Skin epidermis (tissue), 12 donors: ENCODE data around the gene DNMBP.
A peak's percentile ranks its signal among the peaks of the same experiment; 100 is the strongest.
"Not testable (repeated sequence)": the region's sequence is repeated elsewhere in the genome, so short reads cannot be mapped to it uniquely, and the experiment has no call there.

Source experiments
- H3K27ac ChIP-seq, 21 experiments: fragments of 200-600 bp; sonication (generic) in 11 of 21; one replicate each; pipeline ENCODE4 v1.5.0; 2020; ENCODE audit warnings: mild to moderate bottlenecking in 3 of 21, inconsistent platforms in 2 of 21, moderate library complexity in 2 of 21
- H3K4me3 ChIP-seq, 7 experiments: fragments of 200-600 bp; sonication (generic) in 2 of 7; one replicate each; pipeline ENCODE4 v1.5.0; 2020; ENCODE audit warnings: inconsistent platforms in 2 of 7, mild to moderate bottlenecking in 2 of 7, moderate library complexity in 1 of 7

Gene DNMBP

GRCh38 chr10:99852481-99853213 lies 157.1 kb downstream of the DNMBP start:
- H3K4me3 ChIP-seq, result no peak overlapping the region
- no peak overlapping the region for H3K27ac ChIP-seq

- Histone ChIP-seq H3K27ac (no peak overlapping the region), H3K4me3 (no peak overlapping the region)
These were observed 157.9 kb downstream of the DNMBP start for GRCh38 chr10:99851825-99852224.

DNA sequence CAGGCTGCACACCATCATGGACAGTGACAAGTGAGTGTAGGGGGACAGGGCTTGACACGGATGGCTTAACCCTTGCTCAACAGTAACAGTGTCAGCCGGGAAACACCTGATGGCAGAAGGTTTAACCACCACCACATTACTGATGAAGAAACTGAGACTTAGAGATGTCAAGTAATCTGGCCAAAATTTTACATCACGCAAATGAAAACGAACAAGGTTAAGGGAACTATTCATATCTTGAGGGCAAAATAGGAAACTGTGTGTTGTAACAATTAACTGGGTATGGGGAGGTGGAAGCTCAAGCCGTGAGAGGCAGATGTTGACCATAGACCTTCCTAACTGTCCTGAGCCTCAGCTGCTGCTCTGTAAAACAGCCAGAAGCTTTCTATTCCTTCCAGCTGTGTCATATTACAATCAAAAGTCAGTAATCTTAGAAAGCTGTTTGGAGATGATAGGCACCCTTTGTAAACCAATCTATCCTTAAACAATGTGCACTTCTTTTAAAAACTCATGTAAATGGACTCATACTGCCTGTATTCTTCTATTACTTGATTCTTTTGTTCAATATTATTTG lies 158.9 kb downstream of the DNMBP start:
- Histone ChIP-seq H3K27ac (peak overlapping the region in 1 of 21 experiments; percentile 37), H3K4me3 (no peak overlapping the region)

GRCh38 chr10:99850021-99850766 lies 159.6 kb downstream of the DNMBP start:
- peak overlapping the region in 1 of 21 experiments; percentile 37 for H3K27ac ChIP-seq

GRCh38 chr10:99849536-99849935 lies 160.2 kb downstream of the DNMBP start:
- Histone ChIP-seq H3K27ac (no peak overlapping the region), H3K4me3 (no peak overlapping the region)

More at GRCh38 chr10:99850021-99850766, 159.6 kb downstream of the DNMBP start:
- H3K4me3 ChIP-seq, result no peak overlapping the region

DNA sequence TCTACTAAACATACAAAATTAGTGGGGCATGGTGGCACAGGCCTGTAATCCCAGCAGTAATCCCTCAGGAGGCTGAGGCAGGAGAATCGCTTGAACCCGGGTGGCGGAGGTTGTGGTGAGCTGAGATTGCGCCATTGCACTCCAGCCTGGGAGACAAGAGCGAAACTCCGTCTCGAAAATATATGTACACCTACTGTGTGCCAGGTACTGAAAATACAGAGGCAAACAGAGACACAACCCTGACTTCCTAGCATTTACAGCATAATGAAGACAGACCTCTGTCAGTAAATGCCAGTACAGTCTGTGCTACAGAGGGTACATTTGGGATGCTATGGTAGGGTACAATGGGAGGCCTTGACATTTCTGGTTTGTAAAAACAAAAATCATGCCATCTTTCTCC lies 160.7 kb downstream of the DNMBP start:
- H3K4me3 ChIP-seq, result no peak overlapping the region
- no peak overlapping the region for H3K27ac ChIP-seq

GRCh38 chr10:99845837-99846382 lies 163.8 kb downstream of the DNMBP start:
- Histone ChIP-seq H3K27ac (peak overlapping the region in 5 of 21 experiments; percentile 33 to 57 (median 53)), H3K4me3 (peak overlapping the region in 1 of 7 experiments; percentile 16)

DNA sequence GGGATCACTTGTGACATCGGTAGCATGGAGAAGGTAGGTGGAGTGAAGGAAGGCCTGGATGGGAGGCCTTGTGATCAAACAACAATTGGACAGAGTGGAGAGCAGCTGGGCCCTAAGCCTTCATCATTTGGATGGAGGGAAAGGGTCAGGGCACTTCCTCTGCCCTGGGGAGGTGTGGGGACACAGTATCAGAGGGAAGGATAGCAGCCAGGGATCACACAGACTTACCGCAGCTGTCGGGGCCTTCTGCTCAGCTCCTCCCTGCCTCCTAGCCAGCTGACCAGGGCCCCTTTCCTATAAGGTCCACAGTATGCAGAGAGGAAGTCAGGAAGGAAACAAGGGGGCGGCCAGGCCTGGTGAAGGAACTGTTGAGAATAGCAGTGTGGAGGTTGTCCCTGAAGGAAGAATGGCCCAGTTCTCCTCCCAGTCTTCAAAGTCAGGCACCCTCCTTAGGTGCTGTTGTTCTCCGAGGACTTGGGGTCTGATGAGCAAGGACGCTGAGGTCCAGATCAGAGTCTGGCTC lies 165.3 kb downstream of the DNMBP start:
- H3K27ac ChIP-seq, result no peak overlapping the region
- no peak overlapping the region for H3K4me3 ChIP-seq

GRCh38 chr10:99843310-99843709 lies 166.4 kb downstream of the DNMBP start:
- Histone ChIP-seq H3K4me3 (no peak overlapping the region), H3K27ac (peak overlapping the region in 2 of 21 experiments; percentile 4 to 10)

DNA sequence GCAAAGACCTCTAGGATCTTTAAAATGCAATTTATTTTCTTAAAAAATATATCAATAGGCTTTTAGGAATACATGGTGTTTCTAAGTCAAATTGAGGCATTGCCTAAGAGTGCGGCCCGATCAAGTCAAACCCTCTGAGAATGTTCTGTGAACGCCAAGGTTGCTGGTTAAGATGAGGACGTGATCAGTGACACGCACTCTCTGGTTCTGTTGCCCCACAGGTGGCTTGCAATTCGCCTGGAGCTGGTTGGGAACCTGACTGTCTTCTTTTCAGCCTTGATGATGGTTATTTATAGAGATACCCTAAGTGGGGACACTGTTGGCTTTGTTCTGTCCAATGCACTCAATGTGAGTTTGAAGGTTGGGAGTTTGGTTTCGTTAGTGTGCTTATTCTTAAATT lies 168.0 kb downstream of the DNMBP start:
- Histone ChIP-seq H3K27ac (no peak overlapping the region), H3K4me3 (no peak overlapping the region)

GRCh38 chr10:99840859-99841258 lies 168.9 kb downstream of the DNMBP start:
- not testable (repeated sequence) for H3K4me3 ChIP-seq, H3K27ac ChIP-seq

- H3K27ac ChIP-seq, result no peak overlapping the region
- H3K4me3 ChIP-seq, result no peak overlapping the region
These were observed 173.0 kb downstream of the DNMBP start for GRCh38 chr10:99836711-99837110.

DNA sequence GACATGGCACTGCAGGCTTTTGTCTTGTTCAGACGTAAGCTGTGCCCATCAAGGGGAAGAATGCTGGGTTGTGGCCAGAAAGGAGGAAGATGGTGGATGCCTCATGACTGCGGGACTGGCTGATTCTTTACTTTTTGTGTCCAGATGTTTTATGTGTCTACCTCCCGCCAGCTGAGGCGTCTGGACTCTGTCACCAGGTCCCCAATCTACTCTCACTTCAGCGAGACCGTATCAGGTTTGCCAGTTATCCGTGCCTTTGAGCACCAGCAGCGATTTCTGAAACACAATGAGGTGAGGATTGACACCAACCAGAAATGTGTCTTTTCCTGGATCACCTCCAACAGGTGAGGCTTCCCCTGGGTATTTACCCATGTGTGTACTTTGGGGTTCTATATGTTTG lies 173.8 kb downstream of the DNMBP start:
- H3K4me3 ChIP-seq, result no peak overlapping the region
- H3K27ac ChIP-seq, result no peak overlapping the region

- Histone ChIP-seq H3K4me3 (no peak overlapping the region), H3K27ac (peak overlapping the region in 1 of 21 experiments; percentile 10)
These were observed 175.3 kb downstream of the DNMBP start for GRCh38 chr10:99834410-99834809.

DNA sequence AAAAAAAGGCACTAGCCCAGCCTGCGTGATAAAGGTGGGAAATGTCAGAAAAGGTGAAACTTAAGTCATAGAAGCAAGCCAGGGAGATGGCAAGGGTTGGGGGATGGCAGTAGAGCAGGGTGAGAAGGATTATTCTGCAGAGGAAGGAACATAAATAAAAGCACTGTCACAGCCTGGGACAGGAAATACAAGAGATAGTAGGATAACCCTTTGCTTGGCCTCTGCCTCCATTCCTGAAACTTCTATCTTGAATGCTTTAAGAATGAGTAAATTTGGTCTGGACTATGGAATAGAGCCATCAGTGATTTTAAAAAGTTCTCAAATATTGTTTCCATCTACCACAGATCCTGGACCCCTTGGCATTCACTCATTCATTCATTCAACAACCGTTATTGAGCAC lies 177.3 kb downstream of the DNMBP start:
- Histone ChIP-seq H3K27ac (no peak overlapping the region), H3K4me3 (no peak overlapping the region)

- Histone ChIP-seq H3K4me3 (no peak overlapping the region), H3K27ac (no peak overlapping the region)
These were observed 181.3 kb downstream of the DNMBP start for GRCh38 chr10:99828464-99828863.

DNA sequence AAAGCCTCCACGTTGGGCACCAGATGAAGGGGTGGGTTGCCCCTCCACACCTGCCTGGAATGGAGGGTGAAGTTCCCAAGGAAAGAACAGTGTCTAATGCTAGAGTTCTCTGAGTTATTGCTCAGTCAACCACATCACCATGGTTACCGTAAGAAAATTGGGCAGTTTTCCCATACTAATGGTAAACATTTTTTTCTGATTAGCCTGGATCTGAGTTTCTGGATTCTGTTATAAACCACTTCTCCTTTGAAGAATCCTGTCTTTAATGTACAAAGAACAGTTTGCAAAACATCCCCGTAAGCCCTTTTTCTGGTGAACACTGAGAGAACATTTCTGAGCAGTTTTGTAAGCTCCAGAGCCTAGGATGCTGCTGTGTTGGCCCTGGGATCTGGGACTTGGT lies 181.8 kb downstream of the DNMBP start:
- Histone ChIP-seq H3K4me3 (no peak overlapping the region), H3K27ac (no peak overlapping the region)
